ENCODE data around the gene SLC6A11.

Gene SLC6A11

DNA sequence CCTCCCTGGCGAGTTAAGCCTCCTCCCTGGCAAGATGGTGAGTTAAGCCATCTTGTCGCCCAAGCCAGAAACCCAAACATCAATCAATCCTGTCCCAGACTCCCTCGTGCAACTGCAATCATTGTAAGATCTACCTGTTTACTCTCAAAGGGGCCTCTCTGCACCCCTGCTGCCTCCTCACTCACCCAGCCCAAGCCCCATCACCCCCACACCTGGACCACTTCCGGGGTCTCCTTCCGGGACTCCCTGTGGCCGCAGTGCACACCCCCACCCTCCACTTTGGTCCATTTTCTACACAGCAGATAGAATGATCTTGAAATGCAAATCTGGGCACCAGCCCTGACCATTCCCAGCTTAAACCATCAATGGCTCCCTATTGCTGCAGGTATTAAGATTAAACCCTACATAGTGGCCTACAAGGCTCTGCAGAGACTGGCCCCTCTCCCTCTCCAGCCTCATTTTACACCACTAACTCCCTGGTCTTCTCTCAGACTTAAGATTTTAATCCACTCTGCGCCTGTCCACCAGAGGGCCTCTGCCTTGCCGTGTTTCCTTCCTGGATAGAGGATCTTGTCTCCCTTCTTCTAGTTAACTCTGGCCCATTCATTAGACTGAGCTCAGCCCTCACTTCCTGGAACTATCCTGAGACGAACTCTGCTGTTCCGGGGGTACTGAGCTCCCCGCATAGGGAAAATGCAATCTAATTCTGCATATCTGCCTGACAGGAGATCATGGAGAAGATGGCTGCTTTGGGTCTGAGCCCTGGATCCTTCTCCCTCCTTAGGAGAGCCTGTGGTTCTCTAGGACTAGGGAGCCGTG, 134.7 kb downstream of the SLC6A11 start:
- no peaks in the 10 kb centered on the region for H3K27me3 ChIP-seq (ENCODE audit: insufficient read depth, poor library complexity, severe bottlenecking)
- ATAC-seq (ENCODE audit: low read depth) (peak; percentile 65), DNase-seq (ENCODE audit: low spot score) (no peak)
- peaks cover 4% of the 10 kb centered on the region for H3K4me1 ChIP-seq (ENCODE audit: insufficient read depth, poor library complexity, severe bottlenecking)
- H3K27ac ChIP-seq (ENCODE audit: poor library complexity, severe bottlenecking): no peak overlapping the region
- no peaks in the 10 kb centered on the region for H3K36me3 ChIP-seq (ENCODE audit: low read depth)
- no peak overlapping the region for H3K4me3 ChIP-seq (ENCODE audit: severe bottlenecking)
- TF ChIP-seq CTCF (IDR thresholded peaks at IDR 0.05; ENCODE audit: poor library complexity, severe bottlenecking): peak; percentile 73
- H3K9me3 ChIP-seq (ENCODE audit: severe bottlenecking): no peaks in the 10 kb centered on the region

DNA sequence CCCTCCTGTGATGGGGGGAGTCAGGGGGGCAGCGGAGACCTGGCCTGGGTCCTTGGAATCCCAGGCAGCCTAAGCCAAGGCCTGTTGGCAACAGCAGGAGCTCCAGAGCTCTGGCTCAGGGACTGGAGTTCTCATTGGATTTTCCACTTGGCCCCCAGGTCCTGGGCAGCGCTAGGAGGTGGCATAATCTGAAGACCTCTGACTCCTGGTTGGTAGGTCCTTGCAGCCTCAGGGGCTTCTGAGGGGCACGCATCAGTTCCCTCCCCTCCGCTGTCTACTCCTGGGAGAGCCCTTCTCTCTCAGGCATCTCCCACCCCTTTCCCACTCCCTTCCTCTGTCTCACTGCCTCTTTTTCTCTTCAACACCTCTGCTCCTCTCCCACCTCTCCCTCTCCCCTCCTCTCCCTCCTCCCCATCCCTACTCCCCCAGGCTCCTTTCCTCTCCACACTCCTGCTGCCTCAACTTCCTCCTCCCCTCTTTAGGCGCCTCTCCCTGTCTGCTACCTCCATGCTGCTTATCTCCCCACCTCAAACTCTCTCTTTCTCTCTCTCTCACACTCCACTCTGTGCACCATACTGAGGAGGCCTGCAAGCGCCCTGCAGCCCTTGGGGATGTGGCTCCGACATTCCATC, 135.4 kb downstream of the SLC6A11 start:
- H3K36me3 ChIP-seq (ENCODE audit: low read depth): no peaks in the 10 kb centered on the region
- H3K27ac ChIP-seq (ENCODE audit: poor library complexity, severe bottlenecking): no peak overlapping the region
- no peaks in the 10 kb centered on the region for H3K9me3 ChIP-seq (ENCODE audit: severe bottlenecking)
- peaks cover 3% of the 10 kb centered on the region for H3K4me1 ChIP-seq (ENCODE audit: insufficient read depth, poor library complexity, severe bottlenecking)
- no peak overlapping the region for H3K4me3 ChIP-seq (ENCODE audit: severe bottlenecking)
- H3K27me3 ChIP-seq (ENCODE audit: insufficient read depth, poor library complexity, severe bottlenecking): no peaks in the 10 kb centered on the region
- no peak for TF ChIP-seq CTCF (IDR thresholded peaks at IDR 0.05; ENCODE audit: poor library complexity, severe bottlenecking)
- ATAC-seq (ENCODE audit: low read depth) (no peak), DNase-seq (ENCODE audit: low spot score) (no peak)

DNA sequence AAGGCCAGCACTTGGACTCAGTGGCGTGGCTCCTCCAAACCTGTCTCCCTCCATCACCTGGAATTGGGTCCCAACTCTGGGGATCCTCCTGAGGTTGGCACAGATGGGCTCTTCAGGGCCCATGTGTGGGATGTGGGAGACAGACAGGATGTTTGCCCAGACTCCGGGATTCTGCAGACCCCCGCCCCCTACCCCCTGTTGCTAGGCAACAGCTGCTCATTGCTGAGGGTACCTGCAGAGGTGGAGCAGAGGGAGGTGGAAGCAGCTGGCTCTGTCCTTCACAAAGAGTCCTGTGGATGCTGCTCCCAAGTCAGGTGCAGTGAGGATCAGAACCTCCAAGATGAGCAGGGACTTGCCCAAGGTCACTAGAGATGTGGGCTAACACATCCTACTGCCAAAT, 136.5 kb downstream of the SLC6A11 start:
- ATAC-seq (ENCODE audit: low read depth) (no peak), DNase-seq (ENCODE audit: low spot score) (no peak)
- Histone ChIP-seq H3K4me3 (ENCODE audit: severe bottlenecking) (no peak overlapping the region), H3K4me1 (ENCODE audit: insufficient read depth, poor library complexity, severe bottlenecking) (no peaks in the 10 kb centered on the region), H3K27me3 (ENCODE audit: insufficient read depth, poor library complexity, severe bottlenecking) (no peaks in the 10 kb centered on the region), H3K36me3 (ENCODE audit: low read depth) (no peaks in the 10 kb centered on the region), H3K9me3 (ENCODE audit: severe bottlenecking) (no peaks in the 10 kb centered on the region), H3K27ac (ENCODE audit: poor library complexity, severe bottlenecking) (no peak overlapping the region)
- TF ChIP-seq CTCF (IDR thresholded peaks at IDR 0.05; ENCODE audit: poor library complexity, severe bottlenecking): no peak

DNA sequence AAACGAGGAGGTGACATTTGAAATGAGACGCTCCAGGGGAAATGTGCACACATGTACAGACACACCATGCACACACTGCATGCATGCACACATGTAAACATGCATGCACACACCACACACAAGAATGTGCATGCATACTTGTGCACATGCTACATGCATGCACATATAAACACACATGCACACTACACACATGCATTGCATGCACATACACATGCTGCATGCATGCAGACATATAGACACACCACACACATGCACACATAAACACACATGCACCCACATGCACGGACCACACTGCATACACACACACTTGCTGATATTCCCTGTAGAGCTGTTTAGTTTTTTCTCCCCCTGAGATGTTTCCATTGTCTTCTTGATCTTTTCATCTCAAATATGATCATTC, 138.7 kb downstream of the SLC6A11 start:
- DNase-seq (ENCODE audit: low spot score): no peak
- no peaks in the 10 kb centered on the region for H3K9me3 ChIP-seq (ENCODE audit: severe bottlenecking)
- H3K4me3 ChIP-seq (ENCODE audit: severe bottlenecking): no peak overlapping the region
- TF ChIP-seq CTCF (IDR thresholded peaks at IDR 0.05; ENCODE audit: poor library complexity, severe bottlenecking): no peak
- H3K27ac ChIP-seq (ENCODE audit: poor library complexity, severe bottlenecking): no peak overlapping the region
- H3K4me1 ChIP-seq (ENCODE audit: insufficient read depth, poor library complexity, severe bottlenecking): no peaks in the 10 kb centered on the region
- ATAC-seq (ENCODE audit: low read depth): no peak
- H3K36me3 ChIP-seq (ENCODE audit: low read depth): no peaks in the 10 kb centered on the region
- no peaks in the 10 kb centered on the region for H3K27me3 ChIP-seq (ENCODE audit: insufficient read depth, poor library complexity, severe bottlenecking)

All from RWPE2 (cell line).